ENCODE data around the gene ENTPD8. TPM values are rescaled to one million over a fixed set of nuclear protein-coding genes. Genes with fewer than 3 reads are reported as not detected.
A peak's percentile ranks its signal among the peaks of the same experiment; 100 is the strongest.

The ENTPD8 gene
- total RNA-seq, 1 donor, result not detected

DNA sequence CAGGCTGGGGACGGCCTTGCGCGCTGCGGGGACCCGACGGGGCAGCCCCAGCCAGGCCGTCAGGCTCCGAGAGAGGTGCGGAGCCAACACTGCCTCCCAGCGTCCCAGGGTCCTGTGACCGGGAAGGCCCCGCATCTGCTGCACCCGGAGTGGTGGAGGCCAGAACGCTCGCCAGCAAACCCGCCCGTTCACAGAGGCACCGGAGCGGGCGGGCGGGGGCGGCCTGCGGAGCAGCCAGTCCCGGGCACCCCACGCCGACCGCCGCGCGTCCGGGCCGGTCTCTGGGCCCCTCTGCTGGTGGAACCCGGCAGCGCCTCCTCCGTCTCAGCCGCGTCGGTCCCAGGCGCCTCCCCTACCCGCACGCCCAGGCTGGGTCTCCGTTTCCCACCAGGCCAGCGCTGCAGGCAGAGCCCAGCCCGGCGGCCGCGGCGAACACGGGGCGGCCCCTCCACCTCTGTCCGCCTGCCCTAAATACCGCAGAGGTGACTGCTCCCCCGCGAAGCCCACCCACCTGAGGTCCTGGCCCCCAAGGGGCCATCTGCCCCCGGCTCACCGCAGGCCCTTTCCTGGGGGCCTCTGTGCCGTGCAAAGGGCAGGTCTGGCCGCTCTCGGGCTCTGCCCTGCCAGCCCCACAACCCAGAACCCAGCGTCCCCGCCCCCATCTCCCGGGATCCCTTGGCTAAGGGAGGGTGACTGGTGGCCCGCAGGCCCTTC is 34.1 kb downstream of the ENTPD8 start:
- H3K27ac ChIP-seq (ENCODE audit: low read depth, low read length), result peak overlapping the region; percentile 56
- H3K4me1 ChIP-seq (ENCODE audit: insufficient read depth, low read length), result peaks cover 22% of the 10 kb centered on the region
- peak; percentile 51 for TF ChIP-seq CTCF (IDR thresholded peaks at IDR 0.05; ENCODE audit: extremely low read depth, low read depth, low read length)
- peak overlapping the region; percentile 56 for H2AFZ ChIP-seq (ENCODE audit: low read length)
- no peaks in the 10 kb centered on the region for H3K27me3 ChIP-seq (ENCODE audit: insufficient read depth, low read length)
- no peaks in the 10 kb centered on the region for H3K36me3 ChIP-seq (ENCODE audit: insufficient read depth, low read length)
- H3K4me3 ChIP-seq (ENCODE audit: insufficient read depth, low read length), result peak overlapping the region; percentile 70
- H4K20me1 ChIP-seq (ENCODE audit: insufficient read depth, low read length), result peaks cover 22% of the 10 kb centered on the region
- no peaks in the 10 kb centered on the region for H3K79me2 ChIP-seq (ENCODE audit: insufficient read depth, low read length)
- DNase-seq (ENCODE audit: insufficient read length, low spot score, missing footprints), result peak; percentile 99
- H3K4me2 ChIP-seq (ENCODE audit: insufficient read depth, low read length), result peak overlapping the region; percentile 84
- H3K9me3 ChIP-seq (ENCODE audit: low read depth, low read length), result no peaks in the 10 kb centered on the region

DNA sequence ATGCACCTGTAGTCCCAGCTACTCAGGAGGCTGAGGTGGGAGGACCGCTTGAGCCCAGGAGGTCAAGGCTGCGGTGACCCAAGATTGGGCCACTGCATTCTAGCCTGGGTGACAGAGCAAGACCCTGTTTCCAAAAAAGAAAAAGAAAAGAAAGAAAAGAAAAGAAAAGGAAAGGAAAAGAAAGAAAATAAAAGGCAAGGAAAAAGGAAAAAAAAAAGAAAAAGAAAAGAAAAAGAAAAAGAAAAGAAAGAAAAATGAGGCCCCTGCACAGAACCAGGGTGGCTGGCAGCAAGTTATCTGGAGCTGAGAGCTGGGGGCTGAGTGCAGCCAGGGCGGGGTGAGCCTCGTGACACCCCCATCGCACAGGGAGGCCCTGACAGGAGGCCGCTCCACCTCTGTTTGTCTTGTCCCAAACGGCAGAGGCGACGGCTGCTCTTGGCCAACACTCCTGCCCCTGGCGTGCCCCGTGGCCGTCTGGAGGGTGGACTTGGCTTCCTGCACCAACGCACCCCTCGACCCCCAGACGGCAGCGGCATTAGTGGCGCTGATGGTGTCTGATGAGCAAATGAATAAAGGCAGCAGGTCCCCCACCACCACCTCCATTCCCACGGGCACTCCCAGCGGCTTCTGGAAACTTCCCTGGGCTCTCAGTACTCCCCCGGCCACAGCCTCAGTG is 34.9 kb downstream of the ENTPD8 start:
- Histone ChIP-seq H3K79me2 (ENCODE audit: insufficient read depth, low read length) (no peaks in the 10 kb centered on the region), H3K4me3 (ENCODE audit: insufficient read depth, low read length) (peak overlapping the region; percentile 70), H3K4me2 (ENCODE audit: insufficient read depth, low read length) (peak overlapping the region; percentile 84), H3K36me3 (ENCODE audit: insufficient read depth, low read length) (no peaks in the 10 kb centered on the region), H3K9me3 (ENCODE audit: low read depth, low read length) (no peaks in the 10 kb centered on the region), H3K27ac (ENCODE audit: low read depth, low read length) (no peak overlapping the region), H4K20me1 (ENCODE audit: insufficient read depth, low read length) (peaks cover 22% of the 10 kb centered on the region), H3K27me3 (ENCODE audit: insufficient read depth, low read length) (no peaks in the 10 kb centered on the region), H3K4me1 (ENCODE audit: insufficient read depth, low read length) (peaks cover 15% of the 10 kb centered on the region), H2AFZ (ENCODE audit: low read length) (no peak overlapping the region)
- TF ChIP-seq CTCF (IDR thresholded peaks at IDR 0.05; ENCODE audit: extremely low read depth, low read depth, low read length), result no peak
- no peak for DNase-seq (ENCODE audit: insufficient read length, low spot score, missing footprints)

GRCh38 chr9:137405677-137406081 is 35.5 kb downstream of the ENTPD8 start:
- DNase-seq (ENCODE audit: insufficient read length, low spot score, missing footprints), result no peak
- Histone ChIP-seq H4K20me1 (ENCODE audit: insufficient read depth, low read length) (peaks cover 20% of the 10 kb centered on the region), H3K4me1 (ENCODE audit: insufficient read depth, low read length) (peaks cover 10% of the 10 kb centered on the region), H3K4me2 (ENCODE audit: insufficient read depth, low read length) (no peak overlapping the region), H3K9me3 (ENCODE audit: low read depth, low read length) (no peaks in the 10 kb centered on the region), H2AFZ (ENCODE audit: low read length) (no peak overlapping the region), H3K4me3 (ENCODE audit: insufficient read depth, low read length) (no peak overlapping the region), H3K36me3 (ENCODE audit: insufficient read depth, low read length) (no peaks in the 10 kb centered on the region), H3K27ac (ENCODE audit: low read depth, low read length) (no peak overlapping the region), H3K27me3 (ENCODE audit: insufficient read depth, low read length) (no peaks in the 10 kb centered on the region), H3K79me2 (ENCODE audit: insufficient read depth, low read length) (no peaks in the 10 kb centered on the region)
- TF ChIP-seq CTCF (IDR thresholded peaks at IDR 0.05; ENCODE audit: extremely low read depth, low read depth, low read length), result no peak

- H4K20me1 ChIP-seq (ENCODE audit: insufficient read depth, low read length), result peaks cover 20% of the 10 kb centered on the region
- H2AFZ ChIP-seq (ENCODE audit: low read length), result no peak overlapping the region
- DNase-seq (ENCODE audit: insufficient read length, low spot score, missing footprints), result no peak
- no peak overlapping the region for H3K4me3 ChIP-seq (ENCODE audit: insufficient read depth, low read length)
- TF ChIP-seq CTCF (IDR thresholded peaks at IDR 0.05; ENCODE audit: extremely low read depth, low read depth, low read length), result no peak
- no peak overlapping the region for H3K4me2 ChIP-seq (ENCODE audit: insufficient read depth, low read length)
- H3K27ac ChIP-seq (ENCODE audit: low read depth, low read length), result no peak overlapping the region
- no peaks in the 10 kb centered on the region for H3K36me3 ChIP-seq (ENCODE audit: insufficient read depth, low read length)
- H3K9me3 ChIP-seq (ENCODE audit: low read depth, low read length), result no peaks in the 10 kb centered on the region
- no peaks in the 10 kb centered on the region for H3K79me2 ChIP-seq (ENCODE audit: insufficient read depth, low read length)
- no peaks in the 10 kb centered on the region for H3K27me3 ChIP-seq (ENCODE audit: insufficient read depth, low read length)
- H3K4me1 ChIP-seq (ENCODE audit: insufficient read depth, low read length), result peaks cover 10% of the 10 kb centered on the region
Measured at GRCh38 chr9:137404961-137405567, 36.1 kb downstream of the ENTPD8 start.

Measured in osteoblast (primary cell).